Erythroblast (primary cell): ENCODE results near the gene SEMA3B.

Experiments
- GATA1 ChIP-seq: IDR thresholded peaks from 2 replicates; pipeline ENCODE4 v1.6.1; 2011; ENCODE audit warnings: low read depth, mild to moderate bottlenecking, control low read depth, low read length, moderate library complexity
- POLR2A ChIP-seq: IDR thresholded peaks from 2 replicates; pipeline ENCODE4 v1.6.1; 2011; ENCODE audit warnings: mild to moderate bottlenecking, low read length

DNA sequence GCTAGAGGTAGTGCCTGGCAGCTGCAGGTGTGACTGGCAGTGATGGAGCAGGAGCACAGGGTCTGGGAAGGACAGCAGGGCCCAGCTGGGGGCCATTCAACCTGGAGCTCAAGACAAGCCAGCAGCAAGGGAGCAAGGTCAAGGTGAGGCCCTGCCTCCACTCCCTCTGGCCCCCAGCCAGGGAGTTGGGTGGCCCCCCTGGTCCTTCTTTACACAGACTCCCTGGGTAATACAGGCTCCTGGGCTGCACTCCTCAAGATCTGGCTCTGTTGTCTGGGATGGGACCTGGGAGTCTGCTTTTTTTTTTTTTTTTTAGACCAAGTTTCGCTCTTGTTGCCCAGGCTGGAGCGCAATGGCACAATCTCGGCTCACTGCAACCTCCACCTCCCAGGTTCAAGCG lies 18.4 kb upstream of the SEMA3B start:
- TF ChIP-seq POLR2A (no peak), GATA1 (no peak)
